ENCODE results near the gene PTDSS2. TPM values are rescaled to one million over a fixed set of nuclear protein-coding genes. Genes with fewer than 3 reads are reported as not detected.

The PTDSS2 gene
- total RNA-seq, 1 experiment from 2014 or later: 23.7 TPM

GRCh38 chr11:538431-539051 is 88.5 kb downstream of the PTDSS2 start:
- DNase-seq (ENCODE audit: extremely low read depth, low read depth): no peak

GRCh38 chr11:539971-540481 is 89.9 kb downstream of the PTDSS2 start:
- DNase-seq (ENCODE audit: extremely low read depth, low read depth): no peak

Small RNA genes lying within 50 kb of the gene (small RNA-seq; reads per million reads assigned to genes)
- 0.02 to 0.06 reads per million in 2 experiments for gene RN7SL838P

Other genes starting within 250 kb of the PTDSS2 start
- 16.5 and 16.8 TPM in 2 replicates for gene BET1L, start 242.9 kb upstream of the PTDSS2 start, total RNA-seq (2014; rRNA removed; shearing (Covaris generic))
- 53.9 and 82.0 TPM in 2 replicates for gene RIC8A, start 242.6 kb upstream of the PTDSS2 start, total RNA-seq (2014; rRNA removed; shearing (Covaris generic))
- 9.8 and 11.0 TPM in 2 replicates for gene SIRT3, start 213.9 kb upstream of the PTDSS2 start, total RNA-seq (2014; rRNA removed; shearing (Covaris generic))
- gene PSMD13, start 213.3 kb upstream of the PTDSS2 start, total RNA-seq (2014; rRNA removed; shearing (Covaris generic)): 69.9 and 72.8 TPM in 2 replicates
- not detected in 2 replicates for gene NLRP6, start 171.9 kb upstream of the PTDSS2 start, total RNA-seq (2014; rRNA removed; shearing (Covaris generic))
- 12.7 and 13.4 TPM in 2 replicates for gene PGGHG, start 161.2 kb upstream of the PTDSS2 start, total RNA-seq (2014; rRNA removed; shearing (Covaris generic))
- not detected in 2 replicates for gene IFITM5, start 150.8 kb upstream of the PTDSS2 start, total RNA-seq (2014; rRNA removed; shearing (Covaris generic))
- 44.7 and 71.8 TPM in 2 replicates for gene IFITM2, start 142.5 kb upstream of the PTDSS2 start, total RNA-seq (2014; rRNA removed; shearing (Covaris generic))
- gene IFITM1, start 136.2 kb upstream of the PTDSS2 start, total RNA-seq (2014; rRNA removed; shearing (Covaris generic)): 2.2 and 4.5 TPM in 2 replicates
- gene IFITM3, start 129.4 kb upstream of the PTDSS2 start, total RNA-seq (2014; rRNA removed; shearing (Covaris generic)): 161 and 191 TPM in 2 replicates
- gene B4GALNT4, start 80.8 kb upstream of the PTDSS2 start, total RNA-seq (2014; rRNA removed; shearing (Covaris generic)): 8.1 and 8.6 TPM in 2 replicates
- gene PKP3, start 56.1 kb upstream of the PTDSS2 start, total RNA-seq (2014; rRNA removed; shearing (Covaris generic)): 27.0 and 27.7 TPM in 2 replicates
- 17.5 and 24.3 TPM in 2 replicates for gene SIGIRR, start 35.3 kb upstream of the PTDSS2 start, total RNA-seq (2014; rRNA removed; shearing (Covaris generic))
- 0.12 TPM in 1 of 2 replicates, not detected in the other for gene ANO9, start 8.3 kb upstream of the PTDSS2 start, total RNA-seq (2014; rRNA removed; shearing (Covaris generic))
- gene RNH1, start 57.0 kb downstream of the PTDSS2 start, total RNA-seq (2014; rRNA removed; shearing (Covaris generic)): 77.4 and 100 TPM in 2 replicates
- 30.2 and 36.1 TPM in 2 replicates for gene HRAS, start 85.3 kb downstream of the PTDSS2 start, total RNA-seq (2014; rRNA removed; shearing (Covaris generic))
- gene LRRC56, start 87.2 kb downstream of the PTDSS2 start, total RNA-seq (2014; rRNA removed; shearing (Covaris generic)): 0.43 and 0.57 TPM in 2 replicates
- 0.38 and 1.8 TPM in 2 replicates for gene LMNTD2, start 110.5 kb downstream of the PTDSS2 start, total RNA-seq (2014; rRNA removed; shearing (Covaris generic))
- 3.0 and 4.3 TPM in 2 replicates for gene RASSF7, start 110.7 kb downstream of the PTDSS2 start, total RNA-seq (2014; rRNA removed; shearing (Covaris generic))
- gene PHRF1, start 126.2 kb downstream of the PTDSS2 start, total RNA-seq (2014; rRNA removed; shearing (Covaris generic)): 9.8 and 11.4 TPM in 2 replicates
- gene IRF7, start 165.7 kb downstream of the PTDSS2 start, total RNA-seq (2014; rRNA removed; shearing (Covaris generic)): 3.8 and 5.0 TPM in 2 replicates
- gene CDHR5, start 174.7 kb downstream of the PTDSS2 start, total RNA-seq (2014; rRNA removed; shearing (Covaris generic)): 0.05 TPM in 1 of 2 replicates, not detected in the other
- not detected in 2 replicates for gene SCT, start 176.9 kb downstream of the PTDSS2 start, total RNA-seq (2014; rRNA removed; shearing (Covaris generic))
- gene DRD4, start 187.0 kb downstream of the PTDSS2 start, total RNA-seq (2014; rRNA removed; shearing (Covaris generic)): 0.22 and 0.23 TPM in 2 replicates
- 30.3 and 32.3 TPM in 2 replicates for gene DEAF1, start 244.9 kb downstream of the PTDSS2 start, total RNA-seq (2014; rRNA removed; shearing (Covaris generic))
- gene TMEM80, start 245.5 kb downstream of the PTDSS2 start, total RNA-seq (2014; rRNA removed; shearing (Covaris generic)): 6.9 and 8.9 TPM in 2 replicates